Kidney capillary endothelial cell (primary cell): ENCODE data around the gene FAM98B.
A peak's percentile ranks its signal among the peaks of the same experiment; 100 is the strongest.

Source experiments
- DNase-seq: peaks from one replicate; pipeline ENCODE4 v3.0.0-alpha.2; 2018; ENCODE audit warnings: low spot score

The FAM98B gene

DNA sequence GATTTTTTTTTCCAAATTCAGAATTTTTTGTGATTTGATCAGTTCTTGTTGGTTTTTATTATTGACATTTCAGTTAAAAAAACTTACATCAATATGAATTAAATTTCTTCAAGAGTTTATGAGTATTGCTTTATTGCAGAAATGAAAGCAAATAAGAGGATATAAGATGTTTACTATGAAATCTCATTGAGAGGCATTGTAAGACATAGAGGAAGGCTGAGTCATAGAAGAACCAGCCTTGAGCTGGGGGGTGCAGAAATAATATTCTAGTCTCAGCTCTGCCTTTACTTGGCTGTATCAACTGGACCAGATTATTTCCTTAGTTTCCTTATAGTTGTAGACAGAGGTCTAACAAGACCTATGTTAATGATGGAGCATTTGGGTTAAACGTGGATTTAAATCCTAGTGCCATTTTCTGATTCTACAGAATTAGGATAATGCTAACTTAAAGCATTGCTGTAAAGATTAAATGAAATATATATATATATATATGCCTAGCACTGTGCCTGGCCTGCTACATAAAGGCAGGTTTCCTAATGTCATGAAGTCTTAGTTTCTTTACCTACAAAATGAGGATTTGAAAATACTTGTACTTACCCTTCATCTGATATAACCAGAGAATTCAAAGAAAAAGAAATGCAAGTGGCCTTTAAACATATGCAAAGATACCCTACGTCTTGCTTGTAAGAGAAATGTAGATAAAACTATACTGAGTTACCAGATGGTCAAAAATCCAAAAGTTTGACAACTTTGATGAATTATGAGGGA lies 7.3 kb downstream of the FAM98B start:
- peak; percentile 37 for DNase-seq

DNA sequence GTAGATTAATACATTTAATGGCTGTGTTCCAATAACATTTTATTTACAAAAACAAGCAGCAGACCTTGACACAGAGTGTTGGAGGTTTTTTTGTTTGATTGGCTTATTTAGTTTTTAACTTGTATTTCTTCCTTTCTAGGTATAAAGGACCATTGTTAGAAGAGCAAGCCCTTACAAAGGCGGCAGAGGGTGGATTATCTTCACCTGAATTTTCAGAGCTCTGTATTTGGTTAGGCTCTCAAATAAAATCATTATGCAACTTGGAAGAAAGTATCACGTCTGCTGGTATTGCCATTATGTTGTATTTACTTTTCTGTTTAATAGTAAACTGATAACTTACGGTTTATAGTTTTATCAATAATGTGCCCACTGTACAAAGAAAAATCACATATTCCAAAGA lies 10.0 kb downstream of the FAM98B start:
- no peak for DNase-seq

DNA sequence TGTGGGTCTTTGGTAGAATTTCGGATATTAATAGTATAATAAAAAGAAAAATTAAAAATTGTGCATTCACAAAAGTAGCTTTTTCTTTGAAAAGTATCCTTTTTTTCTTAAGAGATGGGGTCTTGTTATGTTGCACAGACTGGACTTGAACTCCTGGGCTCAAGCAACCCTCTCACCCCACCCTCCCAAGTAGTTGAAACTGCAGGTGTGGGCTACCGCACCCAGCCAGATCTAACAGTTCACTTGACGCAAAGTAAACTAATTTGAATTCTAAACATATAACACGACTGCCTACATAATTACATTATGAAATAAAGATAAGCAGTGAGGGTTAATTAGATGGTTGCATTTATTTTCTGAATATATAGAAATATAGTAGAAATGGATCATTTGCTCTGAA lies 10.7 kb downstream of the FAM98B start:
- DNase-seq = no peak

DNA sequence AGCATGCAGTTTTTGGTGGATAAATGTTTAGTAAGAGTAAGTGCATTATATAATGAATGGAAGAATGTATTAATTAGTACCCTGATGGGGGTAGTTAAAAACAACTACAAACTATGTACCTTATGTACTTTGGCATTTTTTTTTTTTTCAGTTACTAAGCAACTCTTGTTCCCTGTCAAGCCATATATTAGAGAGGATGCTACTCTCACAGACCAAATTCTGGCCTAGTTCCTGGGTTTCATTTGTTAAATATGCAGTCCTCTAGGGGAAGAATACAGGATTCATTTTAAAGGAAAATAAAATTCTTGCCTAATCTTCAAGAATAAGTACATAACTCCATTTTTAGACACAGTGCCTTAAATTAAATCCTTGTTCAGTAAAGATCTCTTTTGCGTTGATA lies 16.9 kb downstream of the FAM98B start:
- DNase-seq = no peak

DNA sequence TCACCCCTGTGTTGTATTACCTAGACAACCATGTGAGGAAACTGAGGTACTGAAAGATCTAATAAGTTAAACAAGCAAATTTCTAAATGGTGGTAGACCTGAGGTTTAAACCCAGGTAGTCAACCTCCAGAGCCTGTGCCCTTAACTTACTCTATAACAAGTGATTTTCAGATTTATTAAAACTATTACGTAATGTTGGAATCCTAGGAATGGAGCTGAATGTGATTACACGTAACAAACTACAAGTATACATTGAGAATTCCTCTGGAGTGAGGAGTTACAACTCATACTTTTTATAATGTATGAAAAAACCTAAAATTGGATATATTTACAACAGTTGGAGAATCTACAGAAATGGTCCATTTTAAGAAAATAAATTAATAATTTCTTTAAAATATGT lies 18.0 kb downstream of the FAM98B start:
- DNase-seq = no peak

DNA sequence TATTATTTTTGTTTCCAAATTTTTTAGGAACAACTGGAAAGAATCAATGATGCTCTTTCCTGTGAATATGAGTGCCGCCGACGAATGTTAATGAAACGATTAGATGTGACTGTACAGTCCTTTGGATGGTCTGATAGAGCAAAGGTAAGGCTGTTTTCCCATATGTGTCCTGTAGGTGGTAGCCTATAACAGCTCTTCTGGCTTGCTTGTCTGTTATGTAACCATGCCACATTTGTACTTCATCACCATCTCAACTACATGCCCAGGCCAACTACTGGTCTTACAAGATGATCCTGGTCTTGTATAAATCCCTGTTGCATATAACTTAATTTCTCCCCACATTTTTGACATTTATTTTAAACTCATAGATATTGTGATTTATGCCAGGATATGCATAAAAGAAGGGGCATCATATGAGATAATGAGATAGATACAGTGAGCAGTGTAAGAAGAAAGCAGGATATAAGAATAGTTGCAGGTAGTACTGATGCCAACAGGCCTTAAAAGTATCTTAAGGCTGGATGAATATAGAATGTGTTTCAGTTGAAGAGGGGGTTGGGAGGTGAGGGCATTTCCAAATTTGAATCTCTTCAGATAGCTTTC lies 20.3 kb downstream of the FAM98B start:
- DNase-seq = peak; percentile 26

DNA sequence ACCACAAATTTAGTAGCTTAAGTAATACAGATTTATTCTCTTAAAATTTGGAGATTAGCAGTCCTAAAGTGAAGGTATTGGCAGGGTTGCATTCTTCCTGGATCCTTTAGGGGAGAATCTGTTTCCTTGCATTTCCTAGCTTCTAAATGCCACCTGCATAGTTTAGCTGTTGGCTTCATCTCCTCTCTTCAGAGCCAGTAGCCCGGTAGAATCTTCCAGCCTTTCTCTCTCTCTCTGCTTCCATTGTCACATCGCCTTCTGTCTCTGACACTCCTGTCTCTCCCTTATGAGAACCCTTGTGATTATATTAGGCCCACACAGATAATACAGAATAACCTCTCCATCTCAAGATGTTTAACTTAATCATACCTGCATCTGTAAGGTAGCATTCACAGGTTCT lies 21.4 kb downstream of the FAM98B start:
- DNase-seq = no peak

DNA sequence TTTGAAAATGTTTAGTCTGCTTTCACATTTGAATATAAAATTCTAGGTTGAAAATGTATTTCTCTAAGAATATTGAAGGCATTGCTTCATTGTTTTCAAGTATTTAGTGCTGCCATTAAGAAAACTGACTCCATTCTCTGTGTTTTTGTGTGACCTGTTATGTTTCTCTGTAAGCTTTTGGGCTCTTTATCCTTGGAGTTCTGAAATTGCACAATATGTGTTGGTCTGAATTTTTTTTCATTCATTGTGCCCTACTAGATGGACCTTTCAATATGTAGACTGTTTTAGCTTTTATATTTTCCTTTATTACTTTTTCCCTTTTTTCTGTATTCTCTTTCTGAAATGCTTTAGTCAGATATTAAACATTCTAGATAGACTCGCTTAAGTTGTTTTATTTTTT lies 22.2 kb downstream of the FAM98B start:
- no peak for DNase-seq

DNA sequence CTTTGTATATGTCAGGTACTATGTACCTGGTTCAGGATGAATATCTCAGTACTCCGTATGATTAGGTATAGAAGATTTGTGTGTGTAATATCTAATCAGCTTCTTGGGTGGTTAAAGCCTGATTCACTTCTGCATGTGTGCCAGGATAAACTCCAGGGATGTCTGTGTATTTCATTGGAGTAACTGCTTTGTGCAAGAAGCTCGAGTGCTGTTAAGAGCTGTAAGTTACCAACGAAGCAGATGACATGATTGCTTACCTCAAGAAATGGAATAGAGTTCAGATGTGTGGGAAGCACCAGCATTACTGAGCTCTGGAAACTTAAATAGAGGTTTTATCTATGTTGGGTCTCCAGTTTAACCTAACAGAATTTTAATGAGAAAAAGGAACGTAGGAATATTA lies 23.7 kb downstream of the FAM98B start:
- no peak for DNase-seq

DNA sequence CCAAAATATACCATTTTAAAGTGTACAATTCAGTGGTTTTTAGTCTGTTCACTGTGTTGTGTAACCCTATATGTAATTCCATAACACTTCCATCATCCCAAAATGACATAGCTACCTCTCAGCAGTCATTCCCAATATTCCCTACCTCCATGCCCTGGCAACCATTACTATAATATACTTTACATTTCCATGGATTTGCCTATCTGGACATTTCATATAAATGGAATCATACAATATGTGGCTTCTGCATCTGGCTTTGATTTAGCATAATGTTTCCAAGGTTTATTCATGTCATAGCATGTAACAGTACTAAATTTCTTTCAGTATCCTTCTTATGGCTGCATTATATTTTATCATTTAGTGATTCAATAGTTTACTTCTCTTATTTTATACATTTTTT lies 25.3 kb downstream of the FAM98B start:
- no peak for DNase-seq

DNA sequence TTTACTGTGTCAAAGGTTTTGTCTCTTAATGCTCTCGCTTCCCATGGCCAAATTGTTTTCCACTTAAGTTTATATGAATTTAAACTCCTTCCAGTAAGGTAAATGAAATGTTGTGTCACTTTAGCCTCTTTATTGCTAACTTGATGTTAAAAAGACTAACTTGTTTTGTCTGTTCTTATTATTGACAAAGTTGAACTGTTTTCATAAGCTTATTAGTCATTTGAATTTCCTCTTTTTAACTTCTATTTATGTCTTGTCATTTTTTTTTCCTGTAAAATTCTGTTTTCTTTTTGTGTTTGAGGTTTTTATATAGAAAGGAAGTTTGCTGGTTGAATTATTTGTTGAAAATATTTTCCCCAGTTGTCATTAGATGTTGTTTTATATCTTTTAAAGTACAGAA lies 25.8 kb downstream of the FAM98B start:
- DNase-seq = no peak

DNA sequence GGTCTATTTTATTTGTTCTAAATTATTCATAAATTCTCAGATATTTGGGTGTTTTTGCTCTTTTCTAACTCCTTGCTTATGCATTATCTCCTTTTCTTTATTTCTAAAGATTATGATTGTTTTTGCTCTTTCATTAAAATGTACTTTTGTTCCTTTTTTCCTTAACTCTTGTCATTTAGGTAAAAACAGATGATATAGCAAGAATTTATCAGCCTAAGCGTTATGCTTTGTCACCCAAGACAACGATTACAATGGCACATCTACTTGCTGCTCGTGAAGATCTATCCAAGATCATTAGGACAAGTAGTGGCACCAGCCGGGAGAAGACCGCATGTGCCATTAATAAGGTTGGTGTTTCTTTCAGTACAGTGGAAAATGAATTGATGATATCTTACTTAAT lies 27.2 kb downstream of the FAM98B start:
- no peak for DNase-seq

DNA sequence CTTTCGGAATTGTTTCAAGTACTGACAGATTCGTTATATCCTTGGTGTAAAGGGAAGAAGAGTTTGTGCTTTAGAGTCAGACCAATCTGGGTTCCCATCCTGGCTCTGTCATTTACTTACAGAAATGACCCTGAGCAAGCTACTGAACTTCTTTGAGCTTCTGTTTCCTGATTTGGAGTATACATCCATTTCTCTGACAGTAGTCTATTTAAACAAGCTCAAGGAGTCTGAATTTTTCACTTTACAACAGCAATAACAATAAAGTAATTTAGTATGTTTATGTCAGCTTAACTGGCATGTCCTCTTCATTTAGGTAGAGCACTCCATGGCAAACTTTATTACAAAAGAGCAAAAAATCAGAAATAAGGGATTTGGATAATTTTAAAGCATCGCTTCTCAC lies 27.8 kb downstream of the FAM98B start:
- no peak for DNase-seq

DNA sequence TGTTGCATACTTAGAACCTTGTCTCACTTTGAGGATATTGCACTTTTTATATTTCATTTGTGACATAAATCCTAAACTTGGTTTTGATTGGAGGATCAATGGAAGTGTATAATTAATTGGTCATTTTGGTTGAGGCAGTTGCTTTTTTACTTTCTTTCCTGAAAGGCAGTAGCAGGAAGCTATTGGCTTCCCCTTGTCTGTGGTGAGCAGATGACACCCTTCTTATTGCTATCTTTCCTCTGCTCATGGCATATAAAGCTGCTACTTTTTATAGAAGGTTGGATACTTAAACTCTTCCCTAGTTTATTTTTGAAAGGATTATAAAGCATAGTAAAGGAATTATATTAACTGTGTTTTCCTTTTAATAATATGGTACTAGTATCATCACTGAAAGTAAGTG lies 28.6 kb downstream of the FAM98B start:
- DNase-seq = no peak

DNA sequence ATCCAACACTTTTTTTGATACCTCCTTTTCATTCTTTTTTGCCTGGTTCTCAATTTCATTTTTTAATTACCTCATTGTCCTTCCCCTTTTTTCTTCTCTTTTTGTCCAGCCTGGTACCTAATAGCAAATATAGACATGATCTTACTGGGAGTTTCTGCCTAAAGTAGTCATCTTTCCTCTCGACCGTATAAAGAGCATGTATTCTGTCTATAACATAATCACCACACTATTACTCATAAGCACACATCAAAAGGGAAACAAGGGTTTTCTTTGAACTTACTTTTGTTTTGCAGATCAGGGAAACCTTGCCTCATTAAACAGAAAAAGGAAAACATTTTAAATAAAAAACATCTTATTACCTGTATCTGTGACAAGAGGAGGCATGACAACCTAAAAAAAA lies 33.0 kb downstream of the FAM98B start:
- no peak for DNase-seq

DNA sequence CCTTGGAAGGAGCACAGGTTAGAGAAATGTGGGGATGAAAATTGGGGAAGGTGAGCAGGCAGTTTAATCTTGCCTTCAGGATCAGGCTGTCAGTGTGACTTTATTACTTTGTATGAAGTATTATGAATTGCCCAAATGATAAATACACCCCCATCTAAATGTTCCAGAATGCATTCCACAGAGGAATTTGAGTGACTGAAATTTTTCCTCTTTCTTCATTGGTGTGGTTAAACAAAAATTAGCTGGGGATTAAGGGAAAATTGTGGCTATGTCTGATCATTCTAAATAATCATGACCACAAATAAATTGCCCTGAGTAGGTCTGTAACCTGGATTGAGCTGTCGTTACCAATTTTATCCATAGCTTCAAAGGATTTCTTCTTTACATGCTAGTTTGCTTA lies 33.5 kb downstream of the FAM98B start:
- DNase-seq = no peak

DNA sequence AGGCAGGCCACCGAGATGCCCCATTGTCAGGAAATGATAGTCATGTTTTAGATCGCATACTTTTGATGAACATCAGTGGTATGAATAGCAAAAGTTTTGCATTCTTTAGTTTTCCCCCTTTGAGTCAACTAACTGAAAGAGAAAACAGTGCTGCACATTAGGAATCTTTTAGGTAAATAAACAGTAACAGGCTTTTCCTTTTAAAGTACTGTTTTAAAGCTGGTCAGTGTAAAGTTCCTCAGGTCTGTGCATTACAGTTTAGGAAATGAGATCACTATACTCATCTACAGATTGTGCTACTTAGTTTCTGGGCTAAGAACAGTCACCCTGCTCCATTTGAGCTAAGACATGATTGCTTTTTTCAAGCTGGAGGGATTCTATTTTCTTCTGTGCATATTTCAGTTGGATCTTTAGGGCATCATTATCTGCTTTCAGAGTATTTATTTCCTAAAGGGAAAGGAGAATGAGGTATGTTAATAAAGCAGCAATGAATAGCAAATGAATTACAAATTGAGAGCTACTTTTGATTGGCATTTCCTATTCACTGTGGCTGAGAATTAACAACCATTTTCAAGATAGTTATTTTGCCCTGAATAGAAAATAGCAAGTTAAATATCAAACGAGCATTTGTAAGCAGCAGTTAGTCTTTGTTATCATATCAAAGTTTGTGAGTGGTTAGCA lies 36.5 kb downstream of the FAM98B start:
- DNase-seq = no peak

DNA sequence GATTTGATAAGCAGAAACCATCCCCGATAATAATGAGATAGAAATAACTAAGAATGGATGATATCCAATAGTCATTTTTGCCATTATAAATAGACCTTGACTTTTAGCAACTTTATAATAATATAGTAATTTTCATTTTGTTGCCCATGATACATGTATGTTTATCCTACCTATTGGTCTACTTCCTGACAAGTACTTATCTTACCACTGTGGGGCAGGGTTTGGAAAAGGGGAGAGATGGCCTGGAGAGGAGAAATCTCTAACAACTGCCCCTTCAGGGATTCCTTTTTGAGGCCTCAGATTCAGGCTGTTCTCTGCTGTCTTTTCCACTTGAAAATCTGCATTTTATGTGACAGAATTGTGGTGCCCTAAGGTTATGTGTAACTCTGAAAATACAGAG lies 42.2 kb downstream of the FAM98B start:
- DNase-seq = no peak

DNA sequence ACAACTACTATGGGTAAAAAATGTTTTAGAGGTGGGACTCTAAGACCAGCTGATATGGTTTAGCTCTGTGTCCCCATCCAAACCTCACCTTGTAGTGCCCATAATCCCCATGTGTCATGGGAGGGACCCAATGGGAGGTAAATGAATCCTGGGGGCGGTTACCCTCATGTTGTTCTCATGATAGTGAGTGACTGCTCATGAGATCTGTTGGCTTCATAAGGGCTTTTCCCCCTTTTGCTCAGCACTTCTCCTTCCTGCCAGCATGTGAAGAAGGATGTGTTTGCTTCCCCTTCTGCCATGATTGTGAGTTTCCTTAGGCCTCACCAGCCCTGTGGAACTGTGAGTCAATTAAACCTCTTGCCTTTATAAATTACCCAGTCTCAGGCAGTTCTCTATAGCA lies 45.7 kb downstream of the FAM98B start:
- DNase-seq = no peak

DNA sequence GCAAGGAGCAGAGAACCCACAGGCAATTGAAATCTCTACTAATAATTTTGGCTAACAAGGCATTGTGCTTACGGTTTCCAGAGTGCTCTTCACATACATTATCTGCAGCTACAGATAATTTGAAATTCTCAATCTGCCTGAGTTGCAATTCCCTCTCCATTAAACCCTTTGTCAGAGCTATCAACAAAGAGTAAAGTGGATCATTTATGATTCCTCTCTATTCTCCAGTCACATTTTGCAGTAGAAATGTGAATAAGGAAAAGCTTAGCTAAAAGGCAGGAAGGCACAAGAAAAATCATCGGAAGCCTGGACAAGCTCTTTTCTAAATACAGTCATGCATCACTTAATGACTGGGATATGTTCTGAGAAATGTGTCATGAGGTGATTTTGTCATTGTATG lies 49.6 kb downstream of the FAM98B start:
- DNase-seq = no peak

DNA sequence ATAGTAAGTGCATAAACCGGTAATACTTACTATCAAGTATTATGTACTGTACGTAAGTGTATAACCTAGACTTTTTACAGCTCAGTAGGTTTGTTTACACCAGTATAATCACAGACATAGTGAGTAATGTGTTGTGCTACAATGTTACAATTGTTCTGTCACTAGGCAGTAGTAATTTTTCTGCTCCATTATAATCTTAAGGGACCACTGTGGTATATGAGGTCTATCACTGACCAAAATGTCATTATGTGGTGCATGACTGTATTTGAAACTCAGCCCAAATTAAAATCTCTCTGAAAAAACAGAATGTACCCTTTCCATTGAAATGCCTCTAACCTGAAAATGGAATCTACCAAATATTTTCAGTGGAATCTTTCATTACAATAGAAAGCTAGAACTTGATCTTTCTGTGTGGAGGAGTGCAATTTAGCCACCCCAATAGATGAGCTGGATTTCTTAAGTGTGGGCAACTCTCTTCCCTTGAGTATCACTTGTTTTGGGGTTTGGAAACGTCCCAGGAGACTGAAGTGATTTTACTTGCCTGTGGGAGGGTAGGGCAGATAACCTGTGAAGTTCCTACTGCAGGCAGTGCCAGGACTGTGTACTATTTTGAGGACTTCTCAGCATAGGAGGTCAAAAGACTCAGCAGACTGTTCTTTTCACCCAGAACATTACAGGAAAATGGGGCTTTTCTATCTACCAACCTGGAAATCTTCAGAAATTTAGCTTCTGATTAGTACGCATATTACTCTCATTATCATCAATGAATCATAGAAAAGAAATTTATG lies 50.9 kb downstream of the FAM98B start:
- DNase-seq = no peak

DNA sequence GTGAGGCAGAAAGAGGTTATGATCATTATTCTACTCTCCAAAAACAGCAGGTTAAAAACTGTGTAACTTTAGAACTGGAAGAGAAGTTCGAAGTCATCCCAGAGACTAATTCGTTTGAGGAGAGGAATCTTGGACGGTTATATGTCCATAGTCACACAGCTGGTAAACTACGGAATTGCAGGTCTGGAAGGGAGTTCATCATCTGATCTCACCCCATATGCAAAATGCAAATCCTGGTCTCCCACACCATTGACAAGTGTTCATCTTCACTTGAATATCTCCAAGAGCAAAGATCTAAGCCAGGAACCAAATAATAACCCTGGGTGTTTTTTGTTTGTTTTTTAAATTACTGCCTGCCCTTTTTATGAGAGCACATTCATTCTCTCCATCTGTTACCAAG lies 53.1 kb downstream of the FAM98B start:
- DNase-seq = no peak

DNA sequence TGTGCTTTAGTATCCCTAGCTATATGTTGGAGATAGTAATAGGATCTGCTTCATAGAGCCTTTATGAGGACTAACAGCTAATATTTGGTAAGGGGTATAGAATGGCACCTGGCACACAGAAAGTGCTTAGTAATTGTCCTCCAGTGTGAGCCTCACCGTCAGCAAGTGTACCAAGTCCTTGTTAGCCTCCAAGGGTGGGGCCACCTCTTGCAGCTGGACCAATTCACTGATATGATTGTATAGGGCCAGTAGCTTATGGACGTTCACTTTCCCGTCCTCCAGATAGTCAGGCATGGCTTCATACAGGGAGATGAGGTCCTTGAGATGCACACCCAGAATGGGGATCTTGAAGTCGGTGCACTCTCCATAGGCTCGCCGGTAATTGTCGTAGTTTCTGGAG lies 53.6 kb downstream of the FAM98B start:
- DNase-seq = no peak
